GM21447 (cell line): ENCODE results near the gene ACTMAP.
"Not testable (repeated sequence)": the region's sequence is repeated elsewhere in the genome, so short reads cannot be mapped to it uniquely, and the experiment has no call there.

ENCODE experiments used
- ATAC-seq: cut with Tn5 transposase; IDR thresholded peaks from one replicate; pipeline ENCODE4 v1.9.1; 2021; ENCODE audit not compliant: unreplicated experiment

The ACTMAP gene, protein sequence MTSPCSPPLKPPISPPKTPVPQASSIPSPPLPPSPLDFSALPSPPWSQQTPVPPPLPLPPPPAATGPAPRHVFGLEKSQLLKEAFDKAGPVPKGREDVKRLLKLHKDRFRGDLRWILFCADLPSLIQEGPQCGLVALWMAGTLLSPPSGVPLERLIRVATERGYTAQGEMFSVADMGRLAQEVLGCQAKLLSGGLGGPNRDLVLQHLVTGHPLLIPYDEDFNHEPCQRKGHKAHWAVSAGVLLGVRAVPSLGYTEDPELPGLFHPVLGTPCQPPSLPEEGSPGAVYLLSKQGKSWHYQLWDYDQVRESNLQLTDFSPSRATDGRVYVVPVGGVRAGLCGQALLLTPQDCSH

DNA sequence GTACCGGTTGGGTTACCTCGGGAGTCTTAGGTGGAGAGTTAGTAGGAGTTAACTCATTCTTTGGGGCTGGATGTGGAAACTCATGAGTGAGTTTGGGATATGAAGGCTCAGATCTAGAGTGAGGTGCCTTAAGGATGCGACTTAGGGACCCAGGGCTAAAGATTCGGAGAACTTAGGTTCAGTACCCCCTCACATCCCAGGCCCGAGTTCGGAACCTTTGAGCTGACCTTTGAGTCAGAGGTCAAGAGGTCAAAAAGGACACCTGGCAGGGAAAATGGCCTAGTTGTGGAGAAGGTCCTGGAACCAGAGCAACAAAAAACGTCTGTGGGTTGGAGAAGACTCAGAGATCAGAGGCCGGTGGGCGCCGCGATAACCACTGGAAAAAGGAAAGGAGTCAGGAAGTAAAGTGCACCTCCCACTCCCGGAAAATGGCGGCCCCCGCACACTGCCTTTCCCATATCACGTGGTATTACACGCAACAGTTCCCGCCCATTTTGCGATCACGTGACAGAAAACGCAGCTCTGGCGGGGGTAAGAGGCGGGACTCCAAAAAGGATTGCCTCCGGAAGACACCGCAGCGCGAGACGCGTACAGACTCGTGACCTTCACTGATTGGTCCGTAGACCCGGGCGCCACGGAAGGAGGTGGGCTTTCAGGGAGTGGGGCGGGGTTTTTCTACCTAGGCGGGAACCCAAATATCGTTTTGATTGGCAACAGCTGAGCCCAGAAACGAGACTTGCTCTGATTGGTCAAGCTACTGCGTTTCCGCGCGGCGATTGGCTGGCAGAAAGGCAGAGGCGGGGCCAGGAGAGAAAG lies at the start of gene ACTMAP:
ACTMAP (minus strand) TSS at position 420 of the 816 bp plus-strand sequence. CDS start 674 bp downstream, outside the sequence.
- ATAC-seq = peak; percentile 83

DNA sequence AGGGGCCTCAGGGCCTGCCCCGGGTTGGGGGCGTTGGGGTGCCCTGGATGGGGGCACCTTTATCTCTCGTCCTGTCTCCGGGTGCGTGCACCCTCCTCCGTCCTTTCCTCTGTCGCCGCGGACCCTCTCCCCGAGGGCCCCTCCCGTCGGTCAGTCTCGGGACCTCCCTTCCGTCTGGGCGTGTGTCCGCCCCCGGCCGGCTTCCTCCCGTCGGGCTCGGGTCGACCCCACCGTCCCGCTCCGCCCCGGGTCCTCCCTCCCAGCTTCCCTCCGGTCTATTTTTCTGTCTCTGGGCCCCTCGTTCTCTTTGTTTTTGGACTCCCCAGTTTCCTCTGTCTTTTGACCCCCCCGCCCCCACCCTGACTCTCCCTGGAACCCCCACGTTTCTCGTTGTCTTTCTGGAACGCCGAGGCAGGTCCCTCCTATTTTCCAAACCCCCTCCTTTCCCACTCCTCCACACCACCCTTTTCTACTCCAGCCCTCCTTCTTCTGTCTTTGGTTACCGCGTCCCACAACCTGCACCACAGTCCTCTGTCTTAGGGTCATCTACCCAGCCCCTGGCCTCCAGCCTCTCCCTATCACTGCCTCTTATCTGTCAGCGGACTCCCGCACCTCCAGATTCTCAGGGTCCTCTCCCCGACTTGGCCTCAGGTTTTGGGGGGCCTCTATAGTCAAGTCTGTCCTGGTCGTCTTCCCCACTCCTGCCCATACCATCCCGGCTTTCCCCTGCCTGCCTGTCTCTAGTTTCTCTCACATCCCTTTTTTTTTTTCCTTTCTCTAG lies 49.5 kb upstream of the ACTMAP start:
- ATAC-seq = no peak

DNA sequence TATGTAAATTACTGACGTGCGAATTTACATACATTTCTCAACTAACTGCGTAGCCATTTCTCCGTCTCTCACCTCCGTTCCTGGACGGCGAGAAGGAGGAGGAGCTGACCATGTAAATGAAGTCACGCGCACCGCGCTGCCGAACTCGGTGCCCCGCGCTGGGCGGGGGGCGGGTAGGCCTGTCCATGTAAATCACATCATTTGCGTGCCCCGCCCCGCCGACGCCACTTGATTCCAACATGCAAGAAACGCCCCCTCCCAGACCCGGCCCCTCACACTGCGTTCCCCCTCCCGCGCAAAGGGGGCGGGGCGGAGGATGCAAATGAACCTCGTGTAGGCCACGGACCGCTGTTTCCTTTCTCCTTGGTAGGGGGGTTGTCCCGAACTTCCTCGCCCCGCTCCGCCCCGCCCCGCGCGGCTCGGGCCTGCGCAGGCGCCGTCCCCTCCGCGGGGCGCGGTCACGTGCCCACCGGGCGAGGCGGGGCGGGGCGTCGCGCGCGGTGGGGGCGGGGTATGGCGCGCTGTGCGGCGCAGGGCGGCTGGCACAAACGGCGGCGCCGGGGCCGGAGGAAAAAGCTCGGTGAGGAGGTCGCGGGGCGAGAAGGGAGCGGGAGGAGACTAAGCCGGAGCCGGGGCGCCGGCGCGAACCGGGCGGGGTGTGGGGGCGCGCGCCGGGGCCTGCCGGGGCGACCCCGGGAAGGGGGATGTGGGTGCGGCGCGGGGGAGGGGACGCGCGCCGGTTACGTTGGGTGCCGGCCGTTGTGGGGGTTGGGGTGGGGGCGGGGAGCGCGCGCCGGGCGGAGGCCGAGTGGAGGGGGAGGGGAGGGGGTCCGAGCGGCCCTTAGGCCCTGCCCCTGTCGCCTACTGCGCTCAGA lies 48.6 kb upstream of the ACTMAP start, which contains the start of gene EGLN2:
EGLN2 (plus strand) TSS at position 509 of the 875 bp plus-strand sequence. CDS start 1,382 bp downstream, outside the sequence.
- ATAC-seq = peak; percentile 66

DNA sequence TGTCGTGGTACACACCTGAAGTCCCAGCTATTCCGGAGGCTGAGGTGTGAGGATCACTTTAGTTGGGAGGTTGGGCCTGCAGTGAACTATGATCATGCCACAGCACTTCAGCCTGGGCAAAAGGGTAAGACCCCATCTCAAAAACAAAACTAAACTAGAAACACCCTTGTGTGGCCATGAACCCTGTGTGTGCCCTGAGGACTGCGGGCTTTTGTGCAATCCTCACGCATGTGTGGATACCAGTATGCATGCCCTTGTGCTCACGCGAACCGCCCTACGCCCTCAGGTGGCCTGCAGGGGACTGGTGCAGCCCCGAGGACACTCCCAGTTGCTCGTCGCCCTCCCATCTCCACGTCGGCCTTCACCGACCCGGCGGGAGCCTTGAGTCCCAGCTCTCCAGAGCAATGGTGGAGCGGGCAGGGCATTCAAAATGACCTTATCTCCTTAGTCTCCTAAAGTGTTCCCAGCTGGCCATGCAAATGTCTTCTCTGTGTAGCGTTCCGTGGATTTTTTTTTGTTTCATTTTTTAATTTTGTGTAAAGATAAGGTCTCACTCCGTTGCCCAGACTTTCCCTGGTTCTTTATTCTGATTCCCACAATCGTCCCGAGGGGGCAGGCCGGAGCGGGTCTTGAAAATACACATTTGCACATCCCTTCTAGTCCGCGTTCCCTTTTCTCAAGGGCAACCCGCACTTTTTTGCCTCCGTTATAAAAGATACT lies 47.8 kb upstream of the ACTMAP start:
- peak; percentile 31 for ATAC-seq

DNA sequence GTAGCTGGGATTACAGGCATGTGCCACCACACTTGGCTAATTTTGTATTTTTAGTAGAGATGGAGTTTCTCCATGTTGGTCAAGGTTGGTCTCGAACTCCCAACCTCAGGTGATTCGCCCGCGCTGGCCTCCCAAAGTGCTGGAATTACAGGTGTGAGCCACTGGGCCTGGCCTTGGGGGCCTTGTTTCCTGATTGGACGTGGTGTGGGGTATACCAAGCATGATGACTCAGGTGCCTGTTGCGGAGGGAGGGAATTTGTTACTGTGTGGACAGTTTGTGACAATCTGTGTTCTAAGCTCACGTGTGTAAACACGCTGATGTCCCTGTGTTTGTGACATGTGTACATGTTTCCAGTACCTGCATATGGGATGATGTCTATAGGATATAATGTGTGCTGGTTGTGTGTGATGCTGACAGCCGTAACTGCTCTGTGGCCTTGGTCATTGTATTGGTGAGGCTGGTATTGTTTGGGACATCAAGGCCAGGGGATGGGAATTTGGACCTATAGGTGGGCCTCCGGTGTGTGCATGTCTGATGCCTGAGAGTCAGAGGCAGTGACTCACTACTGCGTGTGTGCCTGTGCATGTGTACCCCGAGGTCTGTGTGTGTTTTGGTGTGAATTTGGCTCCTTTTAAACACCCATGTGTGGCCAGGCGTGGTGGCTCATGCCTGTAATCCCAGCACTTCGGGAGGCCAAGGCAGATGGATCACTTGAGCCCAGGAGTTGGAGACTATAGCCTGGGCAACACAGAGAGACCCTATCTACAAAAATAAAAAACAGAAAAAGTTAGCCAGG lies 47.1 kb upstream of the ACTMAP start:
- no peak for ATAC-seq

DNA sequence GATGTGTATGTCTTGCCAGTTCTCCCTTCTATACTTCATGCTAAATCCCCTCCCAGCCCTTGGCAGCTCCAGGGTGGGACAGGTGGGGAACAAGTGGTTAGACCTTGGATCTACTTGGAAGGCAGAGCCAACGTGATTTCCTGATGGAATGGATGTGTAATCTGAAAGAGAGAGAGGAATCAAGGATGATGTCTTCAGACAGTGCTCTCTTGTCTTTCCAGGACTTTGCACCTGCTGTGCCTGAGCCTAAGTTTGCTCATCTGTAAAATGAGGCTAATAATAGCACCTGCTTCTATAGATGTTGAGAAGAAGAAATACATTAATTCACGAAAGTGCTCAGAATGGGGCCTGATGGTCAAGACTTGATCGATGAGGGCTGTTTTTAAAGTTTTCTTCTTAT lies 41.7 kb upstream of the ACTMAP start:
- no peak for ATAC-seq

DNA sequence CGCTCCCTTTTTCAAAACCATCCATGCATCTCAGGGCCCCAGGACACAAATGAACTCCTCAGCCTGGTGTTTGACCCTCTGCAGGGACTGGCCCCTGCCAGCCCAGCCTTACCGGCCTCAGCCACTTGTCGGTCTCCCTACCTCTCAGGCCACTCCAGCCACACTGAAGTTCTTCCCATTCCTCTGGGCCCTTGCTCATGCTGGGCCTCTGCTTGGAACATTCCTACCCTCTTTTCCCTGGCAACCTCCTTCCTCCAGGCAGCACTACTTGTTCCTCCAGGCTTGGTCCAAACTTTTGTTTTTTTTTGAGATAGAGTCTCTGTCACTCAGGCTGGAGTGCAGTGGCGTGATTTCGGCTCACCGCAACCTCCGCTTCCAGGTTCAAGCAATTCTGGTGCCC lies 41.1 kb upstream of the ACTMAP start:
- no peak for ATAC-seq

DNA sequence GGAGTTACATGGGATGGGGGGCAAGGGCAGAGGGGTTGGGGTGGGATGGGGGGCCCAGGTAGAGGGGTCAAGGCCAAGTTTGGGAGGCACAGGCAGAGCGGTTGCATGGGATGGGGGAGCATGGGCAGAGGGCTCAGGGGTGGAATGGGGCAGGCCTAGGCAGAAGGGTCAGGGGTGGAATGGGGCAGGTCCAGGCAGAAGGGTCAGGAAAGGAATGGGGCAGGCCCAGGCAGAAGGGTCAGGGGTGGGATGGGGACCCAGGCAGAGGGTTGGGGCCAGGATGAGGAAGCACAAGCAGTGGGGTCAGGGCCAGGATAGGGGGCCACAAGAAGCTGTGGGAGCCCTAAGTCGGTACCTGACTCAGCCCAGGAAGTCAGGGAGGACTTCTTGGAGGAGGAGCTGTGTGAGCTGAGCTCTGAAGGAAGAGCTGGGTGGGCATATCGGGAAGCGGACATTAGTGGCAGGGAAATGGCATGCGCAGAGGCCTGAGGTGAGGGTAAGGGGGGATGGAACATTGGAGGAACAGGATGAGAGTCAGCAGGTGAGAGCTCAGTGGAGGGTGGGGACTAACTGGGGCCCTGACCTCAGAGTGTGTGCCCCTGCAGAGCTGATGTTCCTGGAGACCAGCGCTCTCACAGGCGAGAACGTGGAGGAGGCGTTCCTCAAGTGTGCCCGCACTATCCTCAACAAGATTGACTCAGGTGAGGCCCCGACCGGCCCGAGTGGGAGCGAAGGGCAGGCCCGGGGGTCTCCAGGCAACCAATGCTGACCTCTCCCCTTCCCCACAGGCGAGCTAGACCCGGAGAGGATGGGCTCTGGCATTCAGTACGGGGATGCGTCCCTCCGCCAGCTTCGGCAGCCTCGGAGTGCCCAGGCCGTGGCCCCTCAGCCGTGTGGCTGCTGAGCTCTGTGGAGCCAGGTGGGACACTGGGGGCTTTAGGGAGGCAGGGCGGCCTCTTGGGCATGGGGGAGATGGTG lies 36.1 kb upstream of the ACTMAP start:
- ATAC-seq = no peak

DNA sequence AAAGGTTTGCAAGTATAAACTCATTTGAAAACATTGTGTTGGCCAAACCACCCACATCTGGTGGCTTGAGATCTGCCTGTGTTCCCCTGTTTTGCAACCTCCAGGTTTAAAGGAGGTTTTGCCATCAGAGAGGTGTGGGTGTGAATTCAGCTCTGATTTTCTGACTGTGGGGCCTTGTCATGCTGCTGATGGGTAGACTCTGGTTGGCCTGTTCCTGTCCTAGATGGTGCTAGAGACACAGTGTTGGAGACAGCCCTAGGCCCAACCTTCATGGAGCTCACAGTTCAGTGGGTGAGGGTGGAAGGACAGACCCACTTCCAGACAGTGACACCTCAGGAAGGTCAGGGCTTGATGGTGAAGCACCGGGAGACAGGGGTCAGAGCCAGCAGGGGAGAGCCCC lies 35.2 kb upstream of the ACTMAP start:
- no peak for ATAC-seq

DNA sequence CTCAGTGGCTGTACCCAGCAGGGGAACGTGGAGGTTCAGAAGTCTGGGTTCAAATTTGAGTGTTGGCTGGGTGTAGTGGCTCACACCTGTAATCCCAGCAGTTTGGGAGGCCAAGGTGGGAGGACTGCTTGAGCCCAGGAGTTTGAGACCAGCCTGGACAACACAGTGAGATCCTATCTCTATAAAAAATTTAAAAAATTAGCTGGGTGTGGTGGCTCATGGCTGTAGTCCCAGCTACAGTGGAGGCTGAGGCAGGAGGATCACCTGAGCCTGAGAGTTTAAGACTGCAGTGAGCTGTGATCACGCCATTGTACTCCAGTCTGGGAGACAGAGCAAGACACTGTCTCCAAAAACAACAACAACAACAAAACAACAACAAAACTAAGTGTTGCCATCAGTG lies 33.9 kb upstream of the ACTMAP start:
- not testable (repeated sequence) for ATAC-seq

DNA sequence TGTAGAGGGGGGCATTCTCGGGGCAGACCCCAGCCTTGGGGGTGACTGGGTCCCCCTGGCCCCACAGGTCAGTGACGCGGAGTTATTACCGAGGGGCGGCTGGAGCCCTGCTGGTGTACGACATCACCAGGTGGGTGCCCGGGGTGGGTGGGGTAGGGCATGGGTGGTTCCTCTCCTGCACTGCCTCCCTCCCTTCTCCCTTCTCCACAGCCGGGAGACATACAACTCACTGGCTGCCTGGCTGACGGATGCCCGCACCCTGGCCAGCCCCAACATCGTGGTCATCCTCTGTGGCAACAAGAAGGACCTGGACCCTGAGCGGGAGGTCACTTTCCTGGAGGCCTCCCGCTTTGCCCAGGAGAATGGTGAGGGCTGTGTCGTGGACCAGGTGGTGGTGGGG lies 33.4 kb upstream of the ACTMAP start:
- ATAC-seq = no peak

DNA sequence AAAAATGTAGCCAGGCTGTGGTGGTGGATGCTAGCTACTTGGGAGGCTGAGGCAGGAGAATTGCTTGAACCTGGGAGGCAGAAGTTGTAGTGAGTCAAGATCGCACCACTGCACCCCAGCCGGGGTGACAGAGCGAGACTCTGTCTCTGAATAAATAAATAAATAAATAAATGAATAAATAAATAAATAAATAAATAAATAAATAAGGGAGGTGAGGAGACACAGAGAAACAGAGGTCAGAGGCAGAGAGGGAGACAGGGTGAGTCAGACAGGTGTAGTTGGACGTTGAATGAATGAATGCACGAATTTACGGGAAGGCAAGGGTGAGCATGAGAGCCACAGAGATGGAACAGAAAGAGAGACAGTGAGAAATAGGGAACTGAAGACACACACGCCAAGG lies 30.9 kb upstream of the ACTMAP start:
- ATAC-seq = no peak

DNA sequence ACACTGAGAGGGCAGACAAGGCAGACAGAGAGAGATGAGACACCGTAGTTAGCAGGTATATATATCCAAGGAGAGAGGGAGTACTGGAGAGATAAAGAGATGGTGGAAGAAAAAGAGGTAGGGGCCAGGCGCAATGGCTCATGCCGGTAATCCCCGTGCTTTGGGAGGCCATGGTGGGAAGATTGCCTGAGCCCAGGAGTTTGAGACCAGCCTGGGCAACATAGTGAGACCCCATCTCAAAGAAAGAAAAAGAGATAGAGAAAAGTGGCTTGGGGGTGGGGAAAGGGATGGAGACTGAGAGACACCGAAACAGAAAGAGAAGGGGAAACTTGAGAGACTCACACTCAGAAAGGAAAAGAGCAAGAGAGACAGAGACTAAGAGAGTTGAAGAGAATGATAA lies 30.3 kb upstream of the ACTMAP start:
- ATAC-seq = no peak

DNA sequence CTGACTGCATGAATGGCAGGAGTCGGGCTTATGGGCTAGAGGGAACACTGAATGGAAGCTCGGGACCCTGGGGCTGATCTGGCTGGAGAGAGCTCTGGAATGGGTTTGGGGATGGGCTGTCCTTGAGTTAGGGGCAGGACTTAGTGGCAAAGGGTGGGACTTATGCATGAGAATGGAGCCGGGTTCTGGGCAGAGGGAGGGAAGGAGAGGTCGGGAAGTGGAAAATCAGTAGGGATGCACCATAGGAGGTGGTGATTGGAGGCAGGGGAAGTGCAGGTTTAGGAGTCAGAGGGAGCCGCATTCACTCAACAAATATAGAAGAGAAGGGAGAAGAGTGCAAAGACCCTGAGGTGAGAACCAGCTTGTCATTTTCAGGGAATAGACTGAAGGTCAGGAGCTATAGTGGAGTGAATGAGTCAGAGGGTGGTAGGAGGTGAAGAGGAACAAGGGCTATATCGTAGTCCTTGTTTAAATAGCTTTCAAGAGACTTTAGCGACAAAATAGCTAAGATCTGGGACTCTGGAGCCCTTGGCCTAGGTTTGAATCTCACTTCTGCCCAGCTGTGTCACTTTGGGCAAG lies 28.5 kb upstream of the ACTMAP start:
- no peak for ATAC-seq

DNA sequence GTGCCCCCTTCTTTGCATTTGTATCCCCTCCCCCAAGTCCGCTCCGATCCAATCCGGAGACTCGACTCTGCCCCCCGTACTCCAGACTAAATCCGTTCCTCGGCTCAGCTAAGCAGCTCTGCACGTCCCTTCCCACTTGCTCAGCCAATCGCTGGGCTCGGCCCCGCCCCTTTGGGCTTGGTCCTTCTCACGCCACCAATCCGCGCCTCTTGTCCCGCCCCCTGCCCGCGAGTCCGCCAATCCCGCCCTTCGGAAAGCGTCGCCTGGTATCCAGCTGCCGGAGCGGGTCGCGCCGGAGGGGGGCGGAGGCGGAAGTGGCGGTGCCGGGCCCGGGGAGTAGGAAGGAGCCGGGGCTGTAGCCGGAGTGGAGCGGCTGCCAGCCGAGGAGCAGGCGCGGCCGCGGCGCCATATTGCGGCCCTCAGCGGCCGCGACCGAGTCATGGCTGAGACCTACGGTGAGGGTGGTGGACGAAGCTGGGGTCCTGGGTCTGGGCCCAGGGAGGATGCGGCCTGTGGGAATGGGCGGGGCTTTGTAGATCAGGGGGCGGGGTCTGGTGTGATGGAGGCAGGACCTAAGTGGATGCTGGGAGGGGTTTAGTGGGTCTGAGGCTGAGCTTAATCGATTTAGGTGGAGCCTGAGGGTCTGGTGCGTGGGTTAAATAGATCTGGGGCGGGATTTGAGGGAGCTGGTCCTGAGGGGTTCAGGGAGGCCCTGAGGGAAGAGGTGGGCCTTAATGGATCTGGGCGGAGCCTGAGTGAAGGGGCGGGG lies 27.8 kb upstream of the ACTMAP start, which contains the start of gene RAB4B:
RAB4B (plus strand) TSS at position 311 of the 769 bp plus-strand sequence; CDS start at position 440, 129 bp downstream.
- peak; percentile 58 for ATAC-seq

DNA sequence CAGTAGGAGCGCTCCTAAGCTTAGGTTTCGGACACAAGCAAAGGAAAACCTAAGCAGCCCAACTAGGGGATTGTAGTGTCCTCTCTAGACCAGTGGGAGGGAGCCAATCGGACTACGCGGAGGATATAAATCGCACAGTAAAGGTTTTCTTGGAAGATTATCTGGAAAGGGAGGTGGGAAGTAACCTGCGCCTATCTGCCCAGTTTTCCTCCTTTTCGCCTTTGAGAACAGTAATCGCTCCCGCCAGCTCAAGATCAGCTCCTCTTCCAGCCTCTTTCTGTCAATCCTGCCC lies 27.3 kb upstream of the ACTMAP start:
- ATAC-seq = no peak
